Right renal cortex interstitium (tissue), 3 donors: ENCODE data around the gene HOXB1. TPM values are rescaled to one million over a fixed set of nuclear protein-coding genes. Genes with fewer than 3 reads are reported as not detected.
A peak's percentile ranks its signal among the peaks of the same experiment; 100 is the strongest.

Source experiments
- DNase-seq, 3 donors: peaks; one replicate each; pipeline ENCODE4 v3.0.0-alpha.2; 2013; ENCODE audit warnings: low read depth in 3 of 3, low spot score in 2 of 3
- polyA plus RNA-seq, 3 donors: library from polyadenylated mRNA; unstranded; fragments of 120-200 nt; gene quantifications; one replicate each; pipeline ENCODE4 v1.2.1, GENCODE V29; 2013; ENCODE audit not compliant: insufficient read length in 3 of 3

HOXB1 gene
- under 1 TPM; 0.17 to 0.35 (median 0.26) TPM for polyA plus RNA-seq

DNA sequence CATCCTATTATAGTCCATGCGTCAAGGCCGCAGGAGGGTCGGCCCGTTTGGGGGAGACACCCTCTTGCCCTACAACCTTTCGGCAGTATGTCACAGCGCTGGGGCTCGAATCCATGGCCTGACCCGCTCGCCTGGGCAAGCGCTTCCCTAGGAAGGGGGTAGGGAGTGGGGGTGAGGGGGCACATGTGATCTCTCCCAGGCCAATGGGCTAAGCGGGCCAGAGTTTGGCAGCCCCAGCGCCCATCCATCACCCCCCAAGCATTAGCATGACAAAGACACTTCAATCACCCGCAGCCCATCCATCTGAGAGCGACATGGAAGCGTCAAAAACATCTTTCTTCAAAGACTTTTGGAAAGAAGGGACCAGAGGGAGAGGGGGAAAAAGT lies at the start of gene HOXB1:
Gene HOXB1 (minus strand): TSS at position 125 of the 386 bp plus-strand sequence. CDS start 107 bp downstream, at position 18.
- no peak for DNase-seq

DNA sequence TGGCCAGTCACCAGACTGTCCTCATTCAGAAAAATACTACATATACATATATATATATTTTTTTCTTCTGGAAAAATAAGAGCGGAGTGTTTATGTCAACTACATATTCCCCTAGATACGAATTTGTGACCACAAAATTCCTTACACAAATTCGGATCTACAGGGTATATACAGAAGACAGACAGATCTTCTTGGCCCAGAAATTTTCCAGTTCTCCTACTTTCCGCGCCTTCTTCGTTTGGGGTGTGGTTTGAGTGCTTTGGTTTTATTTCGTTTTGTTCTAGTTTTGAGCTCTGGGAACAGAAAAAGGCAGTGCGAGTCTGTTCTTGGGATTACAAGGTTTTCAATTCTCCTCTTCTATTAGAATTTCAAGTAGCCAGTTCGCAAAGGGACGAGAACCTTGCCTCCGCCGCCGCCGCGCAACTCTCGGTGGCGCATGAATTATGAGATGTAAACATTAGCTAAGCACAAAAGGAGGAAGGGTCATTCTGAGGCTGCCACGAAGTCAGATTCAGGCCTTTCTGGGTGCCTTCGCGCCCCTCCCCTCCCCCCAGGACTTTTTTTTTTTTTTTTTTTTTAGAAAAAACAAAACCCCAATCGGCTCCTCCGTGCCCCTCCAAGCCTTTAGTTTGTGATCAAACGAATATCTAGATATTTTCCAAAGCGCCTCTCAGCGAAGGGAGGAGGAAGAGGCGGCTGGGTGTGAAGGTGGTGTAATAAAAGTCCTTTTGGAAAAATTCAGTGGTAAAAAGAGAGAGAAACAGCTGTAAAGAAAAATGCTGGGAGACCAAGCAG lies 49.1 kb upstream of the HOXB1 start:
- DNase-seq, result no peak

DNA sequence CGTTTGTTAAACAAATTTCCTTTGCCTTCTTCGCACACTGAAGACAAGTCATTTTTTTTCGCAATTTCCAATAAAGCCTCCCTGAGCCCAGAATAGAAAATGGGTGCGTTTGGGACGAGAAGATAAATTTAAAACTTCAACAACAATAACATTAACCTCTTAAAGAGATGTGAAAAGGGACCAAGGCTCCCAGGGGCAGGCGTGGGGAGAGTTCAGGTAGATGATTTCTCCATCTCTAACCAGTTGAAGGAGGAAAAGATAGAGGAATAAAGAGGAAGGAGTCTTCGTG lies 48.6 kb upstream of the HOXB1 start:
- DNase-seq, result no peak

DNA sequence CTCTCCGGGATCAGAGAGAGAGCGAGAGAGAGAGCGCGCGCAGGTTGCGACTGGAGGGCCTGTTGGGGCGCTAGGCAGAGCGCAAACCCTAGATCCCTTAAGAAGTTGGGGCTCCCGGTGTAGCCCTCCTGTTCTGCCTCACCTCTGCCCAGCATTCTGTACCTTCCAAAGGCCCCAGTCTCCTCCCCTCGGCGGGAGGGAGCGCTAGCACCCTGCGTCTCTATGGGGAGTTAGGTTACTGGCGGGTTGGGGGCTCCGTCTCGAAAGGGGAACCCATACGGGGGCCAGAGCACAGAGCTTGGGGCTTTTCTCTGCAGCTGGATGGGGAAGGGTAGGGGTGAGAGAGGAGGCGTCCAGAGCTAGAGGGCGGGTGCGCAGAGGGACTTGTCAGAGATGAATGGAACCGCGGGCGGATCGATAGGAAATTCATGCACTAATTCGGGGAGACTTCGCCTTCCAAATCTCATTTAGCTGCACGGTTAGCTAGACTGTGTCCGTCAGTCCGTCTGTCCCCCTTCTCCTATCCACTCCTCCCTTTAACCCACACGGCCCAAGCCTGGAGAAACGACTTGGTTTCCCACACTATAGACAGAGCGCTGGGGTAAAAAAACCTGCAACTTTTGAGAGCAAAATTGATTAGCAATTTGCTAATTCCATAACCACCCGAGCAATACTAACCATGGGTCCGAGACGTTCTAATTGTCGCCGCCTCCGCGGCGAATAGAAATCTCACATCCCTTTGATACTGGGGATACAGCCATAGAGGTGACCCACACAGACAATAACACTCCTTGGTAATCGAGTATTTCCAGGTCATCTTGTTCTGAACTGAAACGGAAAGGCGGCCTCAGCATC lies 48.0 kb upstream of the HOXB1 start:
- DNase-seq, result no peak

DNA sequence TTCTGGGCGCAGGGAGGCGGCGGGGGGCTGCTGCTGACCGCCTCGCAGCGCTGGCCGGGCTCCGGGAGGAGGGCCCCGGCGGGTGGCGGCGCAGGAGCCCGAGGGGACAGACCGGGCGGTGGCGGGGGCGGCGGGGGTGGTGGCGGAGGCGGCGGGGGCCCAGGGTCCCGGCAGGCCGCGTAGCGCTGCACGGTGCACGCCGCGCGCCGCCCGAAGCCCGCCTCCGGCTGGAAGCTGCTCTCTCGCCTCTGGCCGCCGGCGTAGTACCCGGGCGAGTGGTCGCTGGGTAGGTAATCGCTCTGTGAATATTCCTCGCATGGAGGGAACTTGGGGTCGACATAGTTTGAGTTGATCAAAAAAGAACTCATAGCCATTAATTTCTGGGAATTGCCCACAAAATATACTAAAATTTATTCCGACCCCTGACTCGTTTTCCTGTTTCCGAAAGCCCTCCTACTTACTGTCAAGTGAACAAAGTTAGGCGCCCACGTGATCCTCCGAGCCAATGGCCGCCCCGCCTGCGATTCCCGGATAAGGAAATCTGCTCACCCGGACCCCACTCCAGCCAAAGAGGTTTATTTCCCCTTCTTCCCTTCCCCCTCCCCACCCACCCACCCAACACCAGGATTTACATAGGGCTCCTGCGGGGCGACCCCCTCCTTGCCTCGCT lies 47.3 kb upstream of the HOXB1 start, which contains the start of gene HOXB4:
Gene HOXB4 (minus strand): TSS at position 405 of the 670 bp plus-strand sequence. CDS start 31 bp downstream, at position 374.
- no peak for DNase-seq

DNA sequence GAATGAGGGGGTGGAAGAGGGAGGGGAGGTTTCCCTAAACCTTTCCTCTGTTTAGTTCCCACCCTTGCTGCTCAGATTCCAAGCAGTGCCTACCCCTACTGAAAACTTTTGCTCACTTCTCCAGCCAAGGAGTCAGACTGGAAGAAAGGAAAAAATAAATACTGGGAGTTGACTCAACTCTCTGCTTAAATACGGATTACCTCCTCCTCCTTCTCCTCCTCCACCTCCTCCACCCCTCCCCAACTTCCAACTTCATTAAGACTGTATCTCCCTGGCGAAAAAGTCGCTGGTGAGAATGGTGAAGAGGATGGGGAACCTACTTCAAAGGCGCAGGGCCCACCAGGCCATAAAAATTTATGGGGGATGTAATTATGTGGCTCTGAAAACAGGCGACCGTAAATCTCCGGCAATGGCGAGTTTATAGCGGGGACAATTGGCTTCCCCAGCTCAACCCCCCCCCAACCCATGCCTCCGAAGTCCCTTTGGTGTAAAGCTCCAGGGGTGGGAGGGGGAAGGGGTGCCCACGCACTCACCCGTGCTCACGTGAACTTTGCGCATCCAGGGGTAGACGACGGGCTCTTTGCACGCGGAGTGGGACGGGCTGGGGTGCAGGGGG lies 46.6 kb upstream of the HOXB1 start:
- peak in 2 of 3 donors; percentile 90 to 92 for DNase-seq

DNA sequence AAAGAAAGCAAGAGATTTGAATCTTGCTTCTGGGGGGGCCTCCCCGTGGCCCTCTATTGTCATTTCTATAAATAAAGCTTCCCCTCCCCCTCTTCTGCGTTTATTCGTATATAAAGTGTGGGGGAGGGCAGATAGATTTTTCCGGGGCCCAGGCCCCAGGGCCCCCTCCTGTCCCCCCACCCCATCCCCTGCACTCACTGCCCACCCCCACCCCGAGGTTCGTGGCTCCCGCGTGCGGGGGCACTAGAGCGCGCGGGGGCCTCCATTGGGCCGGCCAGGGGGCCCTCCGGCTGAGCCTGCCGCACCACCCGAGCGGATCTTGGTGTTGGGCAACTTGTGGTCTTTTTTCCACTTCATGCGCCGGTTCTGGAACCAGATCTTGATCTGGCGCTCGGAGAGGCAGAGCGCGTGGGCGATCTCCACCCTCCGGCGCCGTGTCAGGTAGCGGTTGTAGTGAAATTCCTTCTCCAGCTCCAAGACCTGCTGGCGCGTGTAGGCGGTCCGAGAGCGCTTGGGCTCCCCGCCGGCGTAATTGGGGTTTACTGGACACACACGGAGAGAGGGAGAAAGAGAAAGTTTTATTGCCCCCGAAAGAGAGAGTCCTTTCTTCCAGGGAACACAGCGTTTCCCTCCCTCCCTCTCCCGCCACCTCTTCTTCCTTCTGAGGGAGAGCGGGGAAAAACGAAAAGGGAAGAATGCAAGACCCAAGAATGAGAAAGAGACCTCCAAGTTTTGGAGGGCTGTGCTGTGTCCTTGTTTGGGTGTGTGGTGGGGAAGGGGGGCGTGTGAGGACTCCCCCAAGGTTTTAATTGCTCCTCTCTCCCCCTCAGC lies 45.9 kb upstream of the HOXB1 start:
- DNase-seq, result no peak

DNA sequence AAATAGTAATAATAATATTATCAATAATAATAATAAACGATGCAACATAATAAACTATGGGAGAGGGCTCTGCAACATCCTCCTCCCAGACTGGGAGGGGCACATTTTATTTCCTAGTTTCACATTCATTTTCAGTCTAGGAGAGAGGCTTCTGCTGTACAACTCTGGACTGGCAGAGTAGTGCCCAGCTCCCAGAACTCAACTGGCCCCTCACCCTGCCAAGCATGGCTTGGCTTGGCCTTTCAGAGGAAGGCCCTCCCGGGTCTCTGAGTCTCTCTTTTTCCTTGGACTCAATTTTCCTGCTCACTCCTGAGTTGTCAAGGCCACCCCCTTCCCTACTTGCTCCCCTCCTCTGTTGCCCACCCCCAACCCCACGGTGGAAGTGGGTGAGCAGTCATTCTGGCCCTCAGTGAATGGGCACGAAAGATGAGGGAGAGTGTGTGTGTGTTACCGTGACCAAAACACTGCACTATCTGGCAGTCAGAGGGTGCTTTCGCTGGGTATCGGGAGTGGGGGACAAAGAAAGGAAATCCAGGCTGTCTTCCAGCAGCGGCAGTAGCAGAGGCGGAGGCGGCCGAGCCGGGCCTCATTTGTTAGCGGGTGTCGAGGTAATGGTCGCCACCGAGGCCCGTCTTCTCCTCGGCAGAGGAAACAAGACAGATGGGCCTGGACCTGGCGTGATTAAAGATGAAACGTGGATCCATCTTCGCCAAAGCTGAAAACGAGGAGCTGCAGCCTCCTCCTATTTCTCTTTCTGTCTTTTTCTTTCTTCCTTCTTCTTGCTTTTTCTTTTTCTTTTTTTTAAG lies 45.1 kb upstream of the HOXB1 start:
- no peak for DNase-seq

DNA sequence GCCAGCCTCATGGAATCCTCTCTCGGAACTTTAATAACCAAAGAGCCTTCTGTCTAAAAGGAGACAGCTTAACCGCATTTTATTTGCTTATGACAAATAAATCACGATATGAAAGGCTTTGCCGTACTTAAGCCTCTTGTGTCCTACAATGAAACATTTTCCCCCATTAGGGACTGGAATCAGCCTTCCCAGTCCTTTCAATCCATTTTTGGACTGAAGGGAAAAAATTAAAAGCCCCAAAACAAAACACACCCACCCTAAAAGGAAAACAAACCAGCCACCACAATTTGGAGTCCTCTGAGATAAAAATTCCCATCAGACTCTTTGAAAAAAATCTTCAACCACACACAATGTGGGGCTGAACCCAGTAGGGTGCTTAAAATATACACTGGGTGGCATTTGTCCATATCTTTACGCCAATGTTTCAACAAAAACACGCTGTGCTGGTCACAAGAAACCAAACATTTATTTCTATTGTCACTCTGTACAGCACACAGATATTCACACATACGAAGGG lies 44.3 kb upstream of the HOXB1 start:
- DNase-seq, result no peak

DNA sequence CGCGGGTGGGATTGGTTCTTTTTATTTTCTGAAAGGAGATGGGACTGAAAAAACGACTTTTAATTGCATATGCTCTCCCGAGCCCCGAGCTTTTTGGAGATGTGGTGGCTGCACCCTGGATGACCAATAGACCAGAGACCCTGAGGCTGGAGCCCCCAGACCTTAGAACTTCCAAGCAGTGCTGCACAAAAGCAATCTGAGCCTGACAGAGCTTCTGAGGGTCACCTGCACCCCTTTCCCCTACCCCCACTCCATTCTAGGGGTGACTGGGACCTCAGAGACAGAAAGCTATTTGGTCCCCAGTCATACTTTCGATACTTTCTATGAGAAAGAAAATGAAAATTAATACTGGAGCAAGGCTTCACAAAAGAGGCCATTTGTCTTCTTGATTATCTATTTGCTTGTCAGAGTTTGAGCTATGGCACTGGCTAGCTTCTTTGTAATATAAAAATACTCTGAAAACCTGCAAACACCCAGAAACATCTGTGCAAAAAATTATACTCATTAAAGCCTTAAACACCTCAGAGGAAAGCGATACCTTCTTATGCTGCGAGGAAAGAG lies 43.8 kb upstream of the HOXB1 start:
- DNase-seq, result no peak

DNA sequence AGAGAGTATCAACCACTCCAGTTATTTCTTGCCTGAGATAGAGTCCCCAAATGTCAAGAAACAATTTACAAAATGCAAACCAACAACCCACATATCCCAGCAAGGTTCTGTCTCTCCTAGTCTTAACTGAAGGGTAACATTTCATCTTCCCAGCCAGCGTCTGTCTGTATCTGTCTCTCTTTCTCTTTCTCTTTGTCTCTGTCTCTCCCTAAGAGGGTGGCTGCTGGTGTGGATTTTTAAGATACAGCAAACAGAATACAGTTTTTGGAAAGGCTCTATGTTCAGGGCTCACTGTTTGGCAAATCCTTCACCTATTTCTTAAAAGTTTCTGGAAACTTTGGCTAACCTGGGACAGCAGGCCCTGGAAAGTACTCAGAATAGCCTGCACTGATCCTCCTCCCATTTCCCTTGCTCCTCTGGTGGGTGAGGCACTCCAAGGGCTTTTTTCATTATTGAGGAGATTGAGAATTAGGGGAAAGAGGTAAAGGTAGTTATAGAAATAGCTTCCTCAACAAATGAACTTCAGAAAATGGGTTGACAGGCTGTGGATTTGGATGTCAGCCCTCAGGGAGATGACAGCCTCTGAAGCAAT lies 41.1 kb upstream of the HOXB1 start:
- no peak for DNase-seq

DNA sequence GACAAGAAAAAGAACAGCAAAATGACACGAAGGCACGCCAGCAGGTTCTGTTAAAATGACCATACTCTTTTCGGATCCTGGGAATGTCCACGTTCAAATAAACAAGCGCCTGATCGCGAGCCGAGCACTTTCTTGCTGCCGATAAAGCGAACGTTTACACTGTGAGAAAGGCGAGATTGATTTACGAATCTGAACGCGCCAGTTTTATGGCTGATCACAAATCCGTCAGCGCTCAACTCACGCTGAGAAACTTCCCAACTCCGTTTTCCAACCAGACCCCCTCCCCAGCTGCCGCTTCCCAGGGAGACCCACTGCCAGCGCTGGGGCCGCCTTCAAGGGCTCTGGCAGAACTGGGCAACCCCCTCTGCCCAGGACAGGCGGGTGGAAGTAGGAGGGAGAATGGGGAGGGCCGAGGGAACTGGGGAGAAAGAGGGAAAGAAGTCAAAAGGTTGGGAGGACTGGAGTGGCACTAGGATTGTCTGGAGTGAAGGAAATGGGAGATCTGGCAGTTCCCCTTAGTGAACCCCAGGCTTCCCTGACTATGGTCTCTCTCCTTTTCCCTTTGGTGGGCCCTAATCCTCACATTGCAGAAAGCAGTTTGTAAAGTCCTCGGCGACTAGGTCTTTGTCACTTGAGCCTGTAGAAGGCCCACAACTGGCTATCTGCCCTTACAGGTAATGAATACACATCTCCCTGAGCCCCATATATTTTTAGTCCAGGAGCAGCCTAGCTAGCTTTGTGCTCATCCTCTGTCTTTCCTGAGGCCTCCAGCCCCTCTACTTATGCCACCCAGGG lies 40.4 kb upstream of the HOXB1 start:
- no peak for DNase-seq

DNA sequence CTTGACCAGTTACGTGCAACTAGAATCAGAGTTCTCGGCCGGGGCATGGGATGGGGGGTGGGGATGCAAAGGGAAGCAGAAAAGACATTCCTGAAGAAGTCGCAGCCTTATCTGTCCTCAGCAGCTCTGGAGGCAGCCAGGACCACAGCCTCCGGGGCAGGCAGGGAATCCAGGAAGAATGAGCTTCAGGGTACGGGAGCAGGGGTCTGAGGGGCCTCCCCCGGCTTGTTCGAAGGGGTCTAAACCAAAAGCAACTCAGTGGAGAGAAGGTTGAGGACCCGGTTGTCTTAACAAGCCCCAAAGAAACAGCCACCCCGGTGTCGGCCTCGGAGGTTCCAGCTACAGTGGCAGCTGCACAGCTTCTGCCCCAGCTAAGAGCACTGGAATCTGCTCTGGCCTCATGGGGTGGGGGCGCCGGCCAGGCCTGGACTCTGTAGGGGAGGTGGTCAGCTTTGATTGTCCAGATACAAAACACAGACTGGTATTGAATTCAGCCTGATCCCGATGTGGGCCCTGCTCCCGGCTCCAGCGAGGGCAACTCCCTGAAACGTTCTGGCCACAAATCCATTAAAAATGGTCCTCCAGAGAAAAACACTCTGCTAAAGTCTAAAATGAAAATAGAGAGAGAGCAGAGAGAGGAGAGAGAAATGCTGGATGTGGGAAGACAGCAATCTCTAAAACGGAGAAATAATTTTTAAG lies 39.7 kb upstream of the HOXB1 start:
- DNase-seq, result no peak

DNA sequence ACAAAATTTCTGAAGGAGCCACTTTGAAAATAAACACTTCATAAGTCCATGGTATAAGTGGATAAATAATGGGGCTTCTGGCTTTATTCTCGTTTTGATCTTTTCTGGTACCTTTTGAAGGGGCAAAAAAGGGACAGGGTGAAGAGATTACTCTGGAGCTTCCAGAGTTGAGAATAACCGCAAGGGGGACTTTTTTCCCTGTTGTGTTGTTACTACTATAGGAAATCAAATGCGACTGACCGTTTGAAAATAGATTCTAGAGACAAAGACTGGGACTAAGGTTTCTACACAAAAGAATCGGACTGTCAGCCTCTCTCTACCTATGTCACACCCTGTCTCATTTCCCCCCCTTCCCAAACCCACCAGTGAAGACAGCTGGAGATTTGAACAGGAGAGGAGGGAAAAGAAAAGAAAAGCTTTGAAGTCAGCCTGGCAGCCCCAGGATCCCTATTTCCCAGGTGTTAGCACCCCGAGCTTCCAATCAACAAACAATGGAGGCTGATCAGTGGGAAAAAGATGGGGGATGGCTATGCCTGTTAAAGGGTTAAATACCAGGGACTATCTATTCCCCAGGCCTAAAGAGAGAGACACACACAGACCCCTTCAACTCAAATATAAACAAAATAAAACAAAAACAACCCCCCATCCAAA lies 39.0 kb upstream of the HOXB1 start:
- DNase-seq, result no peak

DNA sequence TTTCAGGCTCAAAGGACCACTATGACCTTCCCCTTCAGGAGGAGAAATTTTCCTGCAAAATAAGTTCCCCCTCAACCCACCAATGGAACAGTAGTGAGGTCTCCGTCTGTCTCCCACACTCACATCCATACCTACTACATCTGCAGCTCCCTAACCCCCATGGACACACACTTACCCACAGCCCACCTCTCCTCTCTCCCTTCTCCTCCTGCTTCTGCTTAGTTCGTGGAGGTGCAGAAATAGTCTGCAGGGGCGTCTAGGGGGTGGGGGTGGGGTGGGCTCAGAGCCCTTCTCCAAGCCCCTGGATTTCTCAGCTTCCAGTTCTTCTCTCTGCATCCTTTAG lies 38.4 kb upstream of the HOXB1 start:
- DNase-seq, result no peak

DNA sequence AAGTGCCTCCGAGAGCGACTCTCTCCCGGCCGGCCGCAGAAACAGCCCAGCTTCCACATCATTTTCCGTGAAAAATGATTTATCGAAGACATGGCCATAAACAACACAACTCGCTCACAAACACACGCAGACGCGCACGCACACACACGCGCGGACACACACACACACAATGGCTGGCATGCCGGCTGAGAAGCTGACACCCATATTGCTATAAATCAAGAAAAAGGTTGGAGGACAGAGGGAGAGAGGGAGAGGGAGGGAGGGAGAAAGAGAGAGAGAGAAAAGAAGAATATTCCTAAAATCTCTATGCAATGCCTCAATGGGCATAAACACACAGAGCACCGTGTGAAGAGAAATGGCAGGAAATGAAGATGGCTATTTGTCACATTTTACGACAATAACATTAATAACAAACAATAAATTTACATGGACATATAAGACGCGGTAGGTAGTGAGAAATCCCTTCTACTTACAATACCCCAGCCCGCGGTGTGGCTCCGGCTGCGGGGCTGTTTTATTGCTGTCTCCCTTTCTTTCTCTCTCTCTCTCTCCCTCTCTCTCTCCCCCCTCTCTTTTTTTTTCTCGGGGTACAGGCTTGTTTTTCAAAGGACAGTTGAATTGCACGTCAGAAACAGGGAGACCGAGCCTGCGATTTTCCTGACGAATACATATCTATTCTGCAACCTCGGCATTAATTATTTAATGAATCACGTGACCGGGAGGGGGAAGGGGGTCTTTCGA lies 37.9 kb upstream of the HOXB1 start:
- no peak for DNase-seq
